HEK293T (cell line): ENCODE results near the gene CIB4.

Experiments used
- ARNT ChIP-seq: fragments of 450-650 bp; IDR thresholded peaks from 2 replicates; pipeline ENCODE4 v1.6.1; 2017; ENCODE audit warnings: mild to moderate bottlenecking
- BHLHE40 ChIP-seq: fragments of 450-650 bp; IDR thresholded peaks from 2 replicates; pipeline ENCODE4 v1.6.1; 2016; ENCODE audit warnings: mild to moderate bottlenecking, moderate library complexity, borderline replicate concordance
- ELF4 ChIP-seq: fragments of 450-650 bp; IDR thresholded peaks from 2 replicates; pipeline ENCODE4 v1.6.1; 2017; ENCODE audit warnings: antibody characterized with exemption
- FOXA1 ChIP-seq: fragments of 450-650 bp; IDR thresholded peaks from 2 replicates; pipeline ENCODE4 v1.6.1; 2016; ENCODE audit warnings: mild to moderate bottlenecking
- FOXK2 ChIP-seq: fragments of 450-650 bp; IDR thresholded peaks from 2 replicates; pipeline ENCODE4 v1.6.1; 2016; ENCODE audit warnings: mild to moderate bottlenecking
- FOXM1 ChIP-seq: fragments of 450-650 bp; IDR thresholded peaks from 2 replicates; pipeline ENCODE4 v1.6.1; 2017; ENCODE audit warnings: mild to moderate bottlenecking, borderline replicate concordance
- HDGF ChIP-seq: fragments of 450-650 bp; IDR thresholded peaks from 2 replicates; pipeline ENCODE4 v1.6.1; 2017; ENCODE audit warnings: antibody characterized with exemption, borderline replicate concordance
- L3MBTL2 ChIP-seq: fragments of 450-650 bp; conservative IDR thresholded peaks from 2 replicates; pipeline ENCODE4 v1.6.1; 2016; ENCODE audit warnings: mild to moderate bottlenecking
- SP1 ChIP-seq: fragments of 450-650 bp; IDR thresholded peaks from 2 replicates; pipeline ENCODE4 v1.6.1; 2017
- ZNF384 ChIP-seq: fragments of 450-650 bp; IDR thresholded peaks from 2 replicates; pipeline ENCODE4 v1.6.1; 2016
- TF ChIP-seq, protein P1 (sequence below): fragments of 450-650 bp; IDR thresholded peaks from 2 replicates; pipeline ENCODE4 v1.6.1; 2016

DNA sequence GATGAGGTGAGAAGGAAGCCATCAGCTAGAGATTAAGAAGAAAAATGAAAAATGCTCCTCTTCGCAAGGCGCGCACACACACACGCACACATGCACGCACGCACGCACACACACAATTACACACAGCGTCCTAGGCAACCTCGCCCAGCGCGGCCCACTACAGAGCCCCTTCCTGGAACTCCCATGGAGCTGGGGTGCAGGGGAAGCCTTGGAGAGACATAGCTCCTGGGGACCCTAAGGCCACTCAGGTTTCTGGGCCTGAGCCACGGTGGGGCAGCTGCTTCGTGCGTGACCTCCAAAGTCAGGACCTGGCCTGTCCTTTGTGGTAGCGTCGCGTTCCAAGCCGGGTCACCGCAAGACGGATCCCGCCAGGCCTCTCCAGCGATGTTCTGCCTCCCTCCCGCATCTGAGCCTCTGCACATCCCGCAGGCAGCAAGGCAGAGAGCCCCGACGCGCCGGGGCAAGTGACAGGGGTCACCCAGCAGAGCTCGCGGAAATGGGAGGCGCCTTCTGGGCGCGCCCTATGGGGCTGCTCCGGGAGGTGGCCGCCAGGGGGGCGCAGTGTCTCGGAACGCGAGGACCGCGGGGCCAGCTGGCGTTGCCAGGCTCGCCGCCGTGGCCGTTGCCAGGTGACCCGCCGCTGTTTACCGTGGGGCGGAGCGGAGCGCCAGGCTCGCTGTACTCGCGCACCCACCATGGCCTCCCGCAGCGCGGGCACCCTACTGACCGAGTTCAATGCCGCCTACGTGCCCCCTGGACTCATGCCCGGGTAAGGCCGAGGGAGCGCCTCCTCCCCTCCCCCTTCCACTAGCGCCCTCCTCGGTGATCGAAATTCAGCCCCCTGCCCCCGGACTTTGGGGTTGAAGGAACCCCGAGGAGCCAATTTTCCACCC, 79.0 kb downstream of the CIB4 start:
- TF ChIP-seq BHLHE40 (no peak), FOXM1 (no peak), ARNT (no peak), HDGF (no peak), L3MBTL2 (no peak), ELF4 (no peak), FOXK2 (no peak), SP1 (no peak), FOXA1 (no peak), ZNF384 (no peak)
- TF ChIP-seq, protein P1, sequence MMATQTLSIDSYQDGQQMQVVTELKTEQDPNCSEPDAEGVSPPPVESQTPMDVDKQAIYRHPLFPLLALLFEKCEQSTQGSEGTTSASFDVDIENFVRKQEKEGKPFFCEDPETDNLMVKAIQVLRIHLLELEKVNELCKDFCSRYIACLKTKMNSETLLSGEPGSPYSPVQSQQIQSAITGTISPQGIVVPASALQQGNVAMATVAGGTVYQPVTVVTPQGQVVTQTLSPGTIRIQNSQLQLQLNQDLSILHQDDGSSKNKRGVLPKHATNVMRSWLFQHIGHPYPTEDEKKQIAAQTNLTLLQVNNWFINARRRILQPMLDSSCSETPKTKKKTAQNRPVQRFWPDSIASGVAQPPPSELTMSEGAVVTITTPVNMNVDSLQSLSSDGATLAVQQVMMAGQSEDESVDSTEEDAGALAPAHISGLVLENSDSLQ, result no peak
